ENCODE results near the gene PHKA2.
"Not testable (repeated sequence)": the region's sequence is repeated elsewhere in the genome, so short reads cannot be mapped to it uniquely, and the experiment has no call there.

PHKA2 gene, protein sequence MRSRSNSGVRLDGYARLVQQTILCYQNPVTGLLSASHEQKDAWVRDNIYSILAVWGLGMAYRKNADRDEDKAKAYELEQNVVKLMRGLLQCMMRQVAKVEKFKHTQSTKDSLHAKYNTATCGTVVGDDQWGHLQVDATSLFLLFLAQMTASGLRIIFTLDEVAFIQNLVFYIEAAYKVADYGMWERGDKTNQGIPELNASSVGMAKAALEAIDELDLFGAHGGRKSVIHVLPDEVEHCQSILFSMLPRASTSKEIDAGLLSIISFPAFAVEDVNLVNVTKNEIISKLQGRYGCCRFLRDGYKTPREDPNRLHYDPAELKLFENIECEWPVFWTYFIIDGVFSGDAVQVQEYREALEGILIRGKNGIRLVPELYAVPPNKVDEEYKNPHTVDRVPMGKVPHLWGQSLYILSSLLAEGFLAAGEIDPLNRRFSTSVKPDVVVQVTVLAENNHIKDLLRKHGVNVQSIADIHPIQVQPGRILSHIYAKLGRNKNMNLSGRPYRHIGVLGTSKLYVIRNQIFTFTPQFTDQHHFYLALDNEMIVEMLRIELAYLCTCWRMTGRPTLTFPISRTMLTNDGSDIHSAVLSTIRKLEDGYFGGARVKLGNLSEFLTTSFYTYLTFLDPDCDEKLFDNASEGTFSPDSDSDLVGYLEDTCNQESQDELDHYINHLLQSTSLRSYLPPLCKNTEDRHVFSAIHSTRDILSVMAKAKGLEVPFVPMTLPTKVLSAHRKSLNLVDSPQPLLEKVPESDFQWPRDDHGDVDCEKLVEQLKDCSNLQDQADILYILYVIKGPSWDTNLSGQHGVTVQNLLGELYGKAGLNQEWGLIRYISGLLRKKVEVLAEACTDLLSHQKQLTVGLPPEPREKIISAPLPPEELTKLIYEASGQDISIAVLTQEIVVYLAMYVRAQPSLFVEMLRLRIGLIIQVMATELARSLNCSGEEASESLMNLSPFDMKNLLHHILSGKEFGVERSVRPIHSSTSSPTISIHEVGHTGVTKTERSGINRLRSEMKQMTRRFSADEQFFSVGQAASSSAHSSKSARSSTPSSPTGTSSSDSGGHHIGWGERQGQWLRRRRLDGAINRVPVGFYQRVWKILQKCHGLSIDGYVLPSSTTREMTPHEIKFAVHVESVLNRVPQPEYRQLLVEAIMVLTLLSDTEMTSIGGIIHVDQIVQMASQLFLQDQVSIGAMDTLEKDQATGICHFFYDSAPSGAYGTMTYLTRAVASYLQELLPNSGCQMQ

DNA sequence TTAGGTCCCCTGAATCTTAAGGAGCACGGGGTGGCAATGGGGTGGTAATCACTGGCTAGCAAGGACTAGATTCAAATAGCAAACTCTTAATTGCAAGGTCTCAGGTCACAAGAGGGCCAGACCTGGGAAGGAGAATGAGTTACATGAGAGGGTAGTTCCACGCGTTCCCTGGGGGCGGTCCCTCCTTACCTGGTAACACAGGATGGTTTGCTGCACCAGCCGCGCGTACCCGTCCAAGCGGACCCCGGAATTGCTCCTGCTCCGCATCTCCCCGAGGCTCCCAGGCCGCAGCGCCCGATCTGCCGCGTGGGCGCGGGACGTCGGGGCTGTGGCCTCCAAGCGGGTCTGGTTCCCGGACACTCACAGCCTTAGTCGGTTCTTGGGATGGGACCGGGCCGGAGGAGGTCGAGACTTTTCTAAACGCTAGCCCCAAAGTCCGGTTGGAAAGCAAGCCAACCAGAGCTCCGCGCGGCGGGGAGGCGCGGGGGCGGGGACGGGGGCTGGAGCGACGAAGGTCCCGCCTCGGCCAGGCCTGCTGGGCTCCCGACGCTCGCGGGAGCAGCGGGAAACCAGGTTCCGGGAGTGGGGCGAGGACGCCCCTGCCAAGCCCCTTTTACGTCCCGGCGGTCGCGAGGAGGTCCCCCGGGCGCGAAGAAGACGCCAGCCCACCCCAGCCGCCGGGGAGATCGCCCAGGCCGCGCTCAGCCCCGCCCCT is at the start of gene PHKA2:
TSS of gene PHKA2 (minus strand) at position 449 of the 715 bp plus-strand sequence. CDS start at position 267, 182 bp downstream.
- FAIRE-seq = no peak

DNA sequence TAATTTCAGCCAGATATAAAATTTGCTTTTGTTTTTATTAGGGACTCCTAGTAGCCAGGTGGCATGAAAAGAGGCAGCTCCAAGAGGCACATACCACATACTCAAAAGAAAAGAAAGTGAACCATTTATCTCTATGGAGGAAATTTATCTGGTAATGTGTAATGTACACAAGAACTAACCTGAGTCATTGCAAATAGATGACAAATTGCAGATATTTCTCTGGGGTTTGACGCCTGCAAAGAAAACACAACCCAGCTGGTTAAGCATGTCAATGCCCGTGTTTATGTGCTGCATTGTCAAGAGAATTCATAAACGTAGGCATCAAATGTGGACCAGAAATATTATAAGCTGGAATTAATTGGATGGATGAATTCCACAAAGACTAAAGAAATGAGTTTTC is 46.9 kb upstream of the PHKA2 start:
- no peak for FAIRE-seq

DNA sequence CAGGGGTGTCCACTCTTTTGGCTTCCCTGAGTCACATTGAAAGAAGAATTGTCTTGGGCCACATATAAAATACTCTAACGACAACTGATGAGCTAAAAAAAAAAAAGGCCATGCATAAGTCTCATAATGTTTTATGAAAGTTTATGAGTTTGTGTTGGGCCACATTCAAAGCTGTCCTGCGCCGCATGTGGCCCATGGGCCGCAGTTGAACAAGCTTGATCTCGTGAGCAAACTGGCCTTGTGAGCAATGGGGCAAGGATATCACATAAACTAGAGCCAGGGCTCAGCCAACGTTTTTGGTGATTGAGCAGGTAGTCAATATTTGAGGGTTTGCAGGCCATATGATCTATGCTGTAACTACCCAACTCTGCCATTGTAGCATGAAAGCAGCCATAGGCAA is 44.6 kb upstream of the PHKA2 start:
- no peak for FAIRE-seq

DNA sequence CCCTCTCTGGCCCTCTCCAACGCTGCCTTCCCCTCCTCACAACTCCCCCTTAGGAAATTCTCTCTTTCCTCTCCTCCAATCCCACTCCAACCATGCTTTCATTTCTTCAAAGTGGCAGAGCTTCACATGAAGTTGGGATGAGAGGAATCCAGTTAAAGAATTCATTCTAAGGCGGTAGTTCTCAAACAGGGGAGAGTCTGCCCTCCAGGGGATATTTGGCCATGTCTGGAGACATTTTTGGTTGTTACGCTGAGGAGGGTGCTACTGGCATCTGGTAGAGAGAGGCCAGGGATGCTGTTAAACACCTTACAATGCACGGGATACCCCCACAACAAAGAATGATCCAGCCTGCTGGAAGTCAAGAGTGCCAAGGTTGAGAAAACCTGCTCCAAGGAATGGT is 40.5 kb upstream of the PHKA2 start:
- no peak for FAIRE-seq

DNA sequence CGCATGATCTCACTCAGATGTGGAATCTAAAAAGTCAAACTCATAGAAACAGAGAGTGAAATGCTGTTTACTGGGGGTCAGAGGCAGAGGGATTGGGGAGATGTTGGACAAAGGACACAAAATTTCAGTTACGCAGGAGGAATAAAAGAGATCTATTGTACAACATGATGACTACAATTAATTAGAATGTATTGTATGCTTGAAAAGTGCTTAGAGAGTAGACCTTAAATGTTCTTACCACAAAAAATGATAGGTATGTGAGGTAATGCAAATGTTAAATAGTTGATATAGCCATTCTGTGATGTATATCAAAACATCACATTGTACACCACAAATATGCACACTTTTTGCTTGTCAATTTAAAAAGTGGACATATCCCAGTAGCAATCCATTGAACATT is 36.1 kb upstream of the PHKA2 start:
- no peak for FAIRE-seq

DNA sequence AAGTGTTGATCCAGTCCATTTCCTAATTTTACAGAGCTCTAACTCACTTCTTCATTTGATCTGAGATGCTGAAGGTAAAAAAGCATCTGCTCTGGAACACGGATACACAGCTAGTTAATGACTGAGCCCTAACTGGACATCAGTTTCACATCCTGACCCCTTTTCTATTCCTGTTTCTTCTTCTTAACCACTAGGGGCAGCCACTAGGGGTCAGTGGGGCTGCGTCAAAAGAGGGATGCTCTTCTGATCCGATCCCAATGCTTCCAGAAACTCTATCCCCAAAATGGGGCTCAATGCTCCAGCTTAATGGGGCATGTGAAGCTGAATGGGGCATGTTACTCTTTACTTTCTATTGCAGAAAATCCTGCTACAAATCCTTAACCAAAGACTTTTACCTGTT is 33.4 kb upstream of the PHKA2 start:
- FAIRE-seq = no peak

DNA sequence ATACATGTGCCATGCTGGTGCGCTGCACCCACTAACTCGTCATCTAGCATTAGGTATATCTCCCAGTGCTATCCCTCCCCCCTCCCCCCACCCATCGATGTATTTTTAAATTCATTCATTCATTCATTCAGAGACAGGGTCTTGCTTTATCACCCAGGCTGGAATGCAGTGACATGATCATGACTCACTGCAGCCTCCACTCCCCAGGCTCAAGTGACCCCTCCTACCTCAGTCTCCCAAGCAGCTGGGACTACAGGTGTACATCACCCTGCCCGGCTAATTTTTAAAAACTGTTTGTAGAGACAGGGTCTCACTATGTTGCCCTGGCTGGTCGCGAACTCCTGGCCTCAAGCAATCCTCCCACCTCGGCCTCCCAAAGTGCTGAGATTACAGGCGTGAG is 32.7 kb upstream of the PHKA2 start:
- not testable (repeated sequence) for FAIRE-seq

DNA sequence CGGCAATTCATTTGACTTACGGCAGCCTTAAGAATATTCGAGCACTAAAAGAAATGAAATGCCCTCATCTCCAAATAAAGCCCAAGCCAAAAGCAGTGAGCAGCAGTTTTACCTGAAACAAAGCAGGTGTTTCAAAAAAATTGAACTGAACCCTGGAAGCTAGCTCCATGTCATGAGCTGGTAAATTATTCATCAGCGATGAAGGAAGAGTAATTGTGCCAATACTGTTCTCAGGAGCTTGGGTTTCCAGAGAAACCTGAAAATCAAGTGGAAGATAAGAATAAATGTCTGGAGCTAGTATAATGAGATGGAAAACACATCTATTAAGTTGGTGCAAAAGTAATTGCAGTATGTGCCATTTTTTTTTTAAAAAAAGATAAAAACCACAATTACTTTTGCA is 24.0 kb upstream of the PHKA2 start:
- no peak for FAIRE-seq

DNA sequence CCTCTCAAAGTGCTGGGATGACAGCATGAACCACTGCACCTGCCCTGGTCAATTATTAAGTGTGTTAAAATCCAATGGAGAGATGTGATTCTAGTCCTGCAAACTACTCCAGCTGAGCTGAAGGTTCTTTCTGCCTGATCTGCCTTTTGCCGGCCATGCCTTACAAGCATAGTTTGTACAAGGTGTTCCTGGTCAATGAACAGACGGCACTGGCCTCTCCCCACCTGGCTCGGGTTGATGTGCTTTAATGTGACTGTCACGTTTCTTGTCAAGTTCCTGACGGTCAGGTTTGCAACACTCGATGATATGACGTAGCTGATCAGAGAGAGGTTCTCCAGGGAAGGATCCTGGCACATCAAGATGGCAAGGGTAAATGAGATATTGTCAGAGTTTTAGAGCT is 23.1 kb upstream of the PHKA2 start:
- FAIRE-seq = no peak

DNA sequence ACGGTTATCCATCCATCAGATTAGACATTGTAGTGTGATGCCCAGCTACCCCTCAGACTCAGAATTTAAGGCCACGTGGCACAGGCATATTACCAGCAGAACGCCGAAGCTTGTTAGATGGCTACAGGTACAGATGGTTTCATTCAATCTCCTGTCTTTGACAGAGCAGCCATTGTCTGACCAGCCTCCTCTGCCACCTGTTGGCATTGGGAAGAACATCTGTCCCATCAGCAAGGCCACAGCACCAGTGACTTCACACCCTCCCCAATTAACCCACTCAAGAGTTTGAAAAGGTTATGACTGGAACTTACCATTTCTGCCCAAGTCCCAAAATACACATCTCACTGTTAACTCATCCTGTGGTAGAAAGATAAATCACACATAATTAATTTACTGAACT is 22.0 kb upstream of the PHKA2 start:
- no peak for FAIRE-seq

DNA sequence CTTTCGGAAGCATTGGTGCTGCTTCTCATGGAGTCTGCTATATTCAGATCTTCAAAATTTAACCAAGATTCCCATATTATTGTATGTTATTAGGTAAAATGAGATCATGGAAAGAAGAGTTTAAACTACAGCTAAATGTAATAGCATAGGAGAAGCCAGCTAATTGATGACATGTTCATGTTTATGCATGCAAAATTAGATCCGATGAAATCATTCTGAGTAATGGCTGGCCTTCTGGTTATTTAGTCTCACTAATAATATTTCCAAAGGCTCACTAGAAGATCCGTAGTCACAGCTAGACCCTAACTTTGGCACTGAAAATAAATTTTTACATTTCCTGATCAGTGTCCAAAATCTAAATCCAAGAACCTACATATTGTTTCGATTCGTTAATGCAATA is 19.8 kb upstream of the PHKA2 start:
- no peak for FAIRE-seq

DNA sequence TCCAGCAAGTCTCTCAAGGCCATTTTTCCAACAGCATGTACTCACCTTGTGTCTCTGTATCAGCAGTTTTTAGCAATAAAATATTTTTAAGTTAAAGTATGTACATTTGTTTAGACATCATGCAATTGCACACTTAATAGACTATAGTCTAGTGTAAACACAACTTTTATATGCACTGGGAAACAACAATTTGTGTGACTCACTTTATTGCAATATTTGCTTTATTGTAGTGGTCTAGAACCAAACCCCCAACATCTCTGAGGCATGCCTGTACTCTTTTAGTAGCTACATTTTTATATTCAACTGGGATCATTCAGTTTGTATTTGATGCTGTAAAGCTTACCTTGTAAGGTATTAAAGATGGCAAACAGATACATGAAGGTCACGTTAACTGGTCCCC is 14.7 kb upstream of the PHKA2 start:
- FAIRE-seq = no peak

DNA sequence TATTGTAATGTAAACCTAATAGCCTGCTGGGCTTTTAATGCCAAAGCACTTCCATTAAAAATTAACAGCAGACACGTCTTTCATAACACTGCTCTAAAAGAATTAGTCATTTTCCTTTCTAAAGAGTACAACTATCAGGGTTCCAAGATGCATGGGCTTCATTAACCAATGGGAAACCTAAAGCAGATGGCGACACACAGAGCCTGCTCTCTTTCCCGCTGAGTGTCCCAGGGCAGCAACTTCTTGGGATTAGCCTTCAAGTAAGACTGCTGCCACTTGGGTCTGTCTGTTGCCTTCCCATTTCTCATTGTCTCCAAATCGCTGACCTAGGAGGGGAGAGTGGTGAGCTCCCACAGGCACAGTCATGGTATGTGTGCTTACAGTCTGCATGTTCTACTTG is 14.0 kb upstream of the PHKA2 start:
- FAIRE-seq = no peak

DNA sequence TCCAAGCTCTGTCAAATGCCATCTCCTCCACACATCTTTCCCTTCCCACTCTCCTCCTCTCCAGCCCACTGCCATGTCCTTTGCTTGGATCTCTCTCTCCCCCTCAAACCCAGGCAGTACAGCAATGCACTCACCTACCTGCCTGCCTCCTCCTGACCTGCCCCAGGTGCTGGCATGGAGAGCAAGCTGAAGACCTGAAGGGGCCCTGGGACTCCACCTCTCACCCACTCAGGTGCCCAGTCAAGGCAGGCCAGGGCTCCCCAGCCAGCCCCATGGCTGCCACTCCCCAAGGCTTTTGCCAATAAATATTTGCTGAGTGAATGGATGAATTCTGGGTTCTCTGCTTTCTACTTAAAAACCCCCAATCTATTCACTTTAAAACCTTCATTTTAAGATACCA is 12.6 kb upstream of the PHKA2 start:
- no peak for FAIRE-seq

DNA sequence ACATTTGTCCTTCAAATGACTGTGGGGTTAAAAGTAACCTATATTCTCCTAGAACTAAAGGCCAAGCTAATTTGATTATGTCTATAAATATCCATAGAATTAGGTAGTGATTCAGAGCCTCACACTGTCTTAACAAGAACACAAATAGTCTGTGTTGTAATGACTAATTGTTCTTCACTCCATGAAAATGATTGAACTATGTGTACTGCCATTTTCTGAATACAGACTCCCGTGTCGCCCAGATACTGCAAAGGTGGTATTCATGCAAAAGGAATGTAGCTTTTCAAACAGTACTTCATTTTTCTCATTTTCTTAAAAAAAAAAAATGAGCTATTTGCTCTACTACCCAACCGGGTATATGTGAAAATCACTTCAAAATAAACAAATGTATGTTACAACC is 11.3 kb upstream of the PHKA2 start:
- no peak for FAIRE-seq

DNA sequence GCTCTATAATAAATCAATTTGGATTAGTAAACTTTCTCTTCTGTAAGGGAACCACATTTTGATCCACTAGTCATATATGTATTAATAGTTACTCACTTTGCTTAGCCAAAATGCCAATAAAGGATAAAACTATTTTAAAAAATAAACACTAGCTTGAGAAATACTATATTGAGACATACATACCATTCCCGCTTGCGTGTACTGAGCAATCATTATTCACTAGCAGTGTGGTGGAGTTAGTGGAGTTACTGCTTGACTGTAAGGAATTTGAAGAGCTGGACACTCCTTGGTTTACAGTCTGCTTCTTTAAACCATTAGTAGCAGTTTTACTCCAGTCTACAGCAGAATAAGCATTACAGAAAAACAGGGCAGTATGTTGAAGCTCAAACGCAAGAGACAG is 10.8 kb upstream of the PHKA2 start:
- FAIRE-seq = no peak

DNA sequence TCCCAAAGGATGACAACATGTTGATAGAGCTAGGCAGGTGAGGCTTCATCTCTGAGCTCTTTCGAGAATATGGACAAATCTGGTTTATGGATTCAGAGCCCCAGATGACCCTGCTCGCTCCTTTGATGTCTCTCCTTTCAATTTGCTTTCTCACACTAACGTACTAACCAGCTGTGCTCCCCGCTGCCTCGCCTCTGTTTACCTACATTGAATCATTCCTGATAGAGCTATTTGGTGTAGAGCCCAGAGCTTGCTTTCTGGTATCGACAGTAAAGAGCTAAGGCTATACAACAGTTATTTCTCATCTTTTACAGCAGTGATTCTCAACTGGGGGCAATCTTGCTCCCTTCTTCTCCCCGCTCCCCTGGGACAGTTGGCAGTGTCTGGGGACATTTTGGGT is 8.9 kb upstream of the PHKA2 start:
- FAIRE-seq = no peak

DNA sequence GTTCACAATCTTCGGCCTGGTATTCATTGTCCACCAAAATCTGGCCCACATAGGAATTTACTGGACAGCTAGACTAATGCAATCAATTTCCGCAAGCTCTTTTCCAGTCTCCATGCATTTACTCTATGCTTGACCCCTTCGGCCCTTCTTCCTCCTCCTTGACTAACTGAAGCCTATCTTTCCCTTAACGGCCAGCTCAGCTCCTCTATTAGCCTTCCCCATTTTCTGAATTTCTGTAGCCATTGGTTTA is 1.2 kb upstream of the PHKA2 start:
- no peak for FAIRE-seq

DNA sequence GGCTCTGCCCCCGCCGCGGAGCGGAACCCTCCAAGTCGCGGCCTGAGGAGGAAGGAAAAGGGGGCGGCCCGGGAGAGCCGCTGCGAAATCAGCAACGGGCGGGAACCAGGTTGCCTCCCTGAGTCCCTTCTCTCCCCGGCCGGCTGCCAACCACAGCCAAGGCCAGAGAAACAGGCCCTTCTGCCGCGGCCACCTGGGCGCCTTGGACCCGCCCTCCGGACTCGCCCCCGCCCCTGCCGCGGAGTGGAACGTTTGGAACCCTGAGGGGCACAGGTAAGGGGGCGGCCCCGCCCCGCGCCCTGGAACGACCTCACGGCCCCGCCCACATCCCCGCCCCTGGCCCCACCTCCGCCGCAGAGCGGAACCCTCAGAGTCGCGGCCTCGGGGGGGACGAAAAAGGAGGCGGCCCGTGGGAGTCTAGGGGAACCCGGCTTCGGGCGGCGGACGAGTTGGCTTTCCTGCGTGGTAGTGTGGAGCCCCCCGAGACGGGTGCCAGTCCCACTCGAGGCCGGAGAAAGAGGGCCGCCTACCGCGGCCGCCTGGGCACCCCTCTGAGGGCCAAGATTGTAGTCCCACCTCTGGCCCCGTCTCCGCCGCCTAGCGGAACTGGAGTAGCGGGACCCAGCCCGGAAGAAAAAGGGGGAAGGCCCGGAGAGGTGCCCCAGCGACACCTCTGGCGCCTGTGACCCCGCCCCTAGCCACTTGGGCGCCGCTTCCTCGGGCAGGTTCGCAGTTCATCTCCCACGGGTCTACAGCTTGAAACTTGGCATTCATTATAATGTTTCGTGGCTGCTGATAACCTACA is 669 bp upstream of the PHKA2 start:
- no peak for FAIRE-seq

DNA sequence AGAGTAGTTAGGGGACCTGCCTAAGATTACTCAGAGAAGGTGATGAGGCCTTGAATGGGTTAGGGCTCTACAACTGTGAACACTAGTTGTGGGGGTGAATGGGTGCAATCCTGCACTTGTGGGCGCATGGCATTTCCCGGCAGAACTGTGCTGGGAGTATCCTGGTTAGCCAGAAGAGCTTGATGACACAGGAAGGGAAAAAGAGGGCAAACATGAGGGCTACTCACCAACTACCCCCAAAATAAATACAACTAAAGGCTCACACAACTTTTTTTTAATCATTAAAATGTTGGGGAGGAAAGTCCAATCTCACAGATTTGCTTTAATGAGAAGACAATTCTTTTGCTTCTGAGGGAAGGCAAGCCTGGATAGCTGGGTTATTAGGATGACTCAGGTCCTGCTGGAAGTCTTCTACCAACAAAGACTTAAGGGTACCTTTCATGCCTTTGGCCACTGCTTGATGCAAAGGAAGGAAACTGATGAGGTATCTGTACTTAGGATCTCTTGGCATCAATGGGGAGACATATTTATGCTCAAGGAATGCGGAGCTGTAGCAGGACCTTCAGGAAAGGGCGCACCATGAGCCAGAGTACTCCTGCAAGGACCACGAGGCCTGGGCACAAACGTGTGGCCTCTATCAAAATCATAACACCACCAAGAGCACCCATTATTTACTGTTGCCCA is 2.6 kb downstream of the PHKA2 start:
- FAIRE-seq = no peak

DNA sequence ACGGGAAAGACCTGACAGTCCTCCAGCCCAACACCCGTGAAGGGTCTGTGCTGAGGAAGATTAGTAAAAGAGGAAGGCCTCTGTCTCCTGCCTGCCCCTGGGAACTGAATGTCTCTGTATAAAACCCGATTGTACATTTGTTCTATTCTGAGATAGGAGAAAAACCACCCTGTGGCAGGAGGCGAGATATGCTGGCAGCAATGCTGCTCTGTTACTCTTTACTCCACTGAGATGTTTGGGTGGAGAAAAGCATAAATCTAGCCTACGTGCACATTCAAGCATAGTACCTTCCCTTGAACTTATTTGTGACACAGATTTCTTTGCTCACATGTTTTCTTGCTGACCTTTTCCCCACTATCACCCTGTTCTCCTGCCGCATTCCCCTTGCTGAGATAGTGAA is 3.7 kb downstream of the PHKA2 start:
- not testable (repeated sequence) for FAIRE-seq

DNA sequence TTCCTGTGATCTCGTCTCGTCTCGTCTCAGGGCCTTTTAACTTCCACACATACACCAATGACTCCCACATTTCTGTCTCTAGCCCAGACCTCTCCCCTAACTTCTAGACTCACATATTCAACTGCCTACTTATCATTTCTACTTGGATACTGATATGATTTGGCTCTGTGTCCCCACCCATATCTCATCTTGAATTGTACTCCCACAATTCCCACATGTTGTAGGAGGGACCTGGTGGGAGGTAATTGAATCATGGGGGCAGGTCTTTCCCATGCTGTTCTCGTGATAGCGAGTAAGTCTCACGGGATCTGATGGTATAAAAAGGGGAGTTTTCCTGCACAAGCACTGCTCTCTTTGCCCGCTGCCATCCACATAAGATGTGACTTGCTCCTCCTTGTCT is 8.9 kb downstream of the PHKA2 start:
- no peak for FAIRE-seq

Measured in A204.1 (cell line).